ENCODE results near the gene SNRNP40. TPM values are rescaled to one million over a fixed set of nuclear protein-coding genes. Genes with fewer than 3 reads are reported as not detected.

The SNRNP40 gene
- total RNA-seq, 4 donors from 2014 or later: 36.3 to 45.7 (median 40.6) TPM

DNA sequence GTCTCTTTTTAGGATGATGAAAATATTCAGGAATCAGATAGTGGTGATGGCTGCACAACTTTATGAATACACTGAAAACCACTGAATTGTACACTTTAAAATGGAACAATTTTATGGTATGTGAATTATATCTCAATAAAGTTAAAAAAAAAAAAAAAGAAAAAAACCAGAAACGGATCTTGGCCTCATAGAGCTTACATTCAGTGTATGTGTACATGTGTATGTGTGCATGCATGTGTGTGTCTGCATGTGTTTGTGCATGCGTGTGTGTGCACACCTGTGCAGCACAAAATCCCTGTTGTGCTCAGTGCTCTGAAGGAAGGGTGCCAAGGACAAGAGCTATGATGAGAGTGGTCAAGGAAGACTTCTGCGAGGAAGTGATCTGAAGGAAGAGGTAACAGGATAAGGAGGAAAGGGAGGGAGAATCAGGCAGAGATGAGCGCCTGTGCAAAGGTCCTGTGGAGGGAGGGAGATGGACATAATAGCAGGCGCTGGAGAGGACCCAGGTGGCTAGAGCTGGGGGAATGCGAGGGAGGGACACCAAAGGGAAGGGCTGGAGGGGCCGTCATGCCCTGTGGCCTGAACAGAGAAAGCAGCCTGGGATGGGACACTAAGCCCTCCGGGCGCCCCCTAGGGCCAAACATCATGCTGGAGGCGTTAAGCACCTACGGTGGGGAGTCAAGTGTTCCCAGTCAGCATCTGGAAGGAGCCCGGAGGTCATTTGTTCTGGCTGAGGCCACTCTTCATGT is 82.1 kb downstream of the SNRNP40 start:
- 53% methylated on average over 12 of the region's 12 CpGs for WGBS
- TF ChIP-seq, protein P1, sequence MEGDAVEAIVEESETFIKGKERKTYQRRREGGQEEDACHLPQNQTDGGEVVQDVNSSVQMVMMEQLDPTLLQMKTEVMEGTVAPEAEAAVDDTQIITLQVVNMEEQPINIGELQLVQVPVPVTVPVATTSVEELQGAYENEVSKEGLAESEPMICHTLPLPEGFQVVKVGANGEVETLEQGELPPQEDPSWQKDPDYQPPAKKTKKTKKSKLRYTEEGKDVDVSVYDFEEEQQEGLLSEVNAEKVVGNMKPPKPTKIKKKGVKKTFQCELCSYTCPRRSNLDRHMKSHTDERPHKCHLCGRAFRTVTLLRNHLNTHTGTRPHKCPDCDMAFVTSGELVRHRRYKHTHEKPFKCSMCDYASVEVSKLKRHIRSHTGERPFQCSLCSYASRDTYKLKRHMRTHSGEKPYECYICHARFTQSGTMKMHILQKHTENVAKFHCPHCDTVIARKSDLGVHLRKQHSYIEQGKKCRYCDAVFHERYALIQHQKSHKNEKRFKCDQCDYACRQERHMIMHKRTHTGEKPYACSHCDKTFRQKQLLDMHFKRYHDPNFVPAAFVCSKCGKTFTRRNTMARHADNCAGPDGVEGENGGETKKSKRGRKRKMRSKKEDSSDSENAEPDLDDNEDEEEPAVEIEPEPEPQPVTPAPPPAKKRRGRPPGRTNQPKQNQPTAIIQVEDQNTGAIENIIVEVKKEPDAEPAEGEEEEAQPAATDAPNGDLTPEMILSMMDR (IDR thresholded peaks at IDR 0.05): no peak
- no peak for TF ChIP-seq POLR2AphosphoS5 (IDR thresholded peaks at IDR 0.05)
- TF ChIP-seq POLR2A (IDR thresholded peaks at IDR 0.05; ENCODE audit: low read depth): no peak
- TF ChIP-seq EP300 (IDR thresholded peaks at IDR 0.05): no peak
- H3K27me3 ChIP-seq: peaks cover 0 to 6% (median 0%) of the 10 kb centered on the region in 4 donors

More for the DNA sequence above, 82.1 kb downstream of the SNRNP40 start:
- Histone ChIP-seq H3K9me3 (no peaks in the 10 kb centered on the region), H3K4me3 (no peak overlapping the region), H3K27ac (replicated peaks in 1 of 4) (no peak overlapping the region), H3K4me1 (peaks cover 0 to 10% (median 7%) of the 10 kb centered on the region in 4 donors), H3K36me3 (no peaks in the 10 kb centered on the region)
- intact Hi-C loops (cut with DNase I): no loop called here
- DNase-seq (ENCODE audit: extremely low spot score): no peak

Other genes with a start within 250 kb of the SNRNP40 start
- gene PUM1, start 231.1 kb downstream of the SNRNP40 start, total RNA-seq: 100 to 1,000 TPM in 1 of 4 donors, 10 to 100 TPM in 3; 71.7 to 112 (median 83.0) TPM
- gene NKAIN1, start 56.9 kb downstream of the SNRNP40 start, total RNA-seq: not detected
- gene ZCCHC17, start 244 bp upstream of the SNRNP40 start, total RNA-seq: 10 to 100 TPM; 20.9 to 29.6 (median 26.1) TPM
- 10 to 100 TPM; 14.6 to 38.6 (median 29.8) TPM for gene FABP3, start 76.3 kb upstream of the SNRNP40 start, total RNA-seq
- gene SERINC2, start 116.4 kb upstream of the SNRNP40 start, total RNA-seq: 1 to 10 TPM; 1.7 to 4.0 (median 2.8) TPM